Spinal cord (tissue), 10 donors: ENCODE data around the gene CEP85. TPM values are rescaled to one million over a fixed set of nuclear protein-coding genes. Genes with fewer than 3 reads are reported as not detected.
"Not testable (repeated sequence)": the region's sequence is repeated elsewhere in the genome, so short reads cannot be mapped to it uniquely, and the experiment has no call there.

ENCODE experiments used
- DNase-seq, 6 donors: peaks; one replicate each; pipeline versions ENCODE4 v3.0.0 to v3.0.0-alpha.2; 2013 to 2015; ENCODE audit warnings: low spot score in 6 of 6, low read depth in 4 of 6
- H3K27ac ChIP-seq: one replicate; pipeline ENCODE4 v1.5.1; 2013; ENCODE audit warnings: low read depth, low read length, control low read depth
- H3K27me3 ChIP-seq: one replicate; pipeline ENCODE4 v1.6.1; 2013; ENCODE audit warnings: low read length; ENCODE audit not compliant: control insufficient read depth, insufficient read depth
- H3K36me3 ChIP-seq: one replicate; pipeline ENCODE4 v1.6.1; 2013; ENCODE audit warnings: low read length; ENCODE audit not compliant: control insufficient read depth, insufficient read depth
- H3K4me1 ChIP-seq: one replicate; pipeline ENCODE4 v1.6.1; 2013; ENCODE audit warnings: low read length; ENCODE audit not compliant: control insufficient read depth, insufficient read depth
- H3K4me3 ChIP-seq: one replicate; pipeline ENCODE4 v1.5.1; 2013; ENCODE audit warnings: low read depth, low read length, control low read depth
- H3K9me3 ChIP-seq: one replicate; pipeline ENCODE4 v1.6.1; 2013; ENCODE audit warnings: low read length; ENCODE audit not compliant: control insufficient read depth, insufficient read depth
- WGBS: methylation state at CpG from one replicate; pipeline ENCODE4 v1.1.5; 2013; ENCODE audit warnings: missing lambda C conversion rate; ENCODE audit not compliant: insufficient coverage; 5-methylcytosine and 5-hydroxymethylcytosine counted together
- polyA plus RNA-seq, 2 donors: library from polyadenylated mRNA; unstranded; fragments of 120-200 nt; gene quantifications; one replicate each; pipeline ENCODE4 v1.2.1, GENCODE V29; 2013; ENCODE audit not compliant: insufficient read length in 2 of 2
- total RNA-seq, 2 donors: library from RNA; depleted of rRNA in 1 of 2; stranded (reverse); fragments of 120-200 nt in 1 of 2; fragments of >200 nt in 1 of 2; gene quantifications; one replicate each; pipeline versions ENCODE4 v1.2.3 to v1.2.4, GENCODE V29; 2013 to 2014
- donor health status: healthy.

The CEP85 gene
- total and polyA plus RNA-seq, 4 donors = 14.7 to 20.3 (median 16.7) TPM

- H3K4me3 ChIP-seq = no peak overlapping the region
- no peaks in the 10 kb centered on the region for H3K27me3 ChIP-seq
- DNase-seq = peak in 2 of 6 donors; percentile 10 to 30
- H3K27ac ChIP-seq = no peak overlapping the region
- no peaks in the 10 kb centered on the region for H3K9me3 ChIP-seq
- WGBS = 59% methylated on average over 23 of the region's 27 CpGs
- no peaks in the 10 kb centered on the region for H3K36me3 ChIP-seq
- peaks cover 13% of the 10 kb centered on the region for H3K4me1 ChIP-seq
These were observed 13.6 kb upstream of the CEP85 start for GRCh38 chr1:26220199-26220912.

GRCh38 chr1:26221094-26221493 is 12.9 kb upstream of the CEP85 start:
- Histone ChIP-seq H3K27ac (no peak overlapping the region), H3K27me3 (no peaks in the 10 kb centered on the region), H3K36me3 (no peaks in the 10 kb centered on the region), H3K4me3 (no peak overlapping the region), H3K4me1 (peaks cover 21% of the 10 kb centered on the region), H3K9me3 (no peaks in the 10 kb centered on the region)
- 63% methylated on average over 1 of the region's 2 CpGs for WGBS
- DNase-seq = no peak

GRCh38 chr1:26224606-26225005 is 9.4 kb upstream of the CEP85 start:
- H3K36me3 ChIP-seq = no peaks in the 10 kb centered on the region
- H3K27ac ChIP-seq = no peak overlapping the region
- peaks cover 4% of the 10 kb centered on the region for H3K27me3 ChIP-seq
- H3K9me3 ChIP-seq = no peaks in the 10 kb centered on the region
- no CpG with 5 or more reads among the region's 7 CpGs for WGBS
- peaks cover 17% of the 10 kb centered on the region for H3K4me1 ChIP-seq
- peak overlapping the region; percentile 35 for H3K4me3 ChIP-seq
- no peak for DNase-seq

- peaks cover 4% of the 10 kb centered on the region for H3K27me3 ChIP-seq
- WGBS = 4% methylated on average over 50 of the region's 50 CpGs
- H3K36me3 ChIP-seq = no peaks in the 10 kb centered on the region
- peak in 3 of 6 donors; percentile 51 to 92 (median 62) for DNase-seq
- H3K27ac ChIP-seq = no peak overlapping the region
- no peaks in the 10 kb centered on the region for H3K9me3 ChIP-seq
- H3K4me3 ChIP-seq = peak overlapping the region; percentile 35
- H3K4me1 ChIP-seq = peaks cover 17% of the 10 kb centered on the region
These were observed 8.8 kb upstream of the CEP85 start for GRCh38 chr1:26225033-26225831.

GRCh38 chr1:26230682-26231081 is 3.3 kb upstream of the CEP85 start:
- not testable (repeated sequence) for H3K27me3 ChIP-seq, H3K27ac ChIP-seq, H3K4me3 ChIP-seq, DNase-seq, H3K36me3 ChIP-seq, H3K9me3 ChIP-seq
- WGBS = 80% methylated on average over 1 of the region's 2 CpGs
- H3K4me1 ChIP-seq = peaks cover 14% of the 10 kb centered on the region

GRCh38 chr1:26234644-26235370 is 807 bp downstream of the CEP85 start:
- peaks cover 11% of the 10 kb centered on the region for H3K4me1 ChIP-seq
- peak in 2 of 6 donors; percentile 18 to 30 for DNase-seq
- H3K27me3 ChIP-seq = no peaks in the 10 kb centered on the region
- 0% methylated on average over 21 of the region's 30 CpGs for WGBS
- H3K36me3 ChIP-seq = no peaks in the 10 kb centered on the region
- peak overlapping the region; percentile 89 for H3K4me3 ChIP-seq
- peak overlapping the region; percentile 97 for H3K27ac ChIP-seq
- no peaks in the 10 kb centered on the region for H3K9me3 ChIP-seq

GRCh38 chr1:26237230-26237966 is 3.4 kb downstream of the CEP85 start:
- 100% methylated on average over 1 of the region's 6 CpGs for WGBS
- DNase-seq = no peak
- no peaks in the 10 kb centered on the region for H3K9me3 ChIP-seq
- no peak overlapping the region for H3K4me3 ChIP-seq
- no peak overlapping the region for H3K27ac ChIP-seq
- H3K36me3 ChIP-seq = no peaks in the 10 kb centered on the region
- H3K4me1 ChIP-seq = peaks cover 11% of the 10 kb centered on the region
- no peaks in the 10 kb centered on the region for H3K27me3 ChIP-seq

- DNase-seq = no peak
- Histone ChIP-seq H3K27me3 (no peaks in the 10 kb centered on the region), H3K4me1 (peaks cover 5% of the 10 kb centered on the region), H3K27ac (no peak overlapping the region), H3K4me3 (no peak overlapping the region), H3K9me3 (no peaks in the 10 kb centered on the region), H3K36me3 (peaks cover 9% of the 10 kb centered on the region)
- 40% methylated on average over 1 of the region's 4 CpGs for WGBS
These were observed 5.9 kb downstream of the CEP85 start for GRCh38 chr1:26239936-26240335.

- Histone ChIP-seq H3K27me3 (no peaks in the 10 kb centered on the region), H3K9me3 (no peaks in the 10 kb centered on the region), H3K36me3 (peaks cover 27% of the 10 kb centered on the region), H3K4me3 (no peak overlapping the region), H3K27ac (no peak overlapping the region), H3K4me1 (no peaks in the 10 kb centered on the region)
- no peak for DNase-seq
- WGBS = 94% methylated on average over 3 of the region's 7 CpGs
These were observed 18.7 kb downstream of the CEP85 start for GRCh38 chr1:26252718-26253117.
